PFSK-1 (cell line): ENCODE results near the gene CDK5R2.

ENCODE experiments used
- FOXP2 ChIP-seq: optimal IDR thresholded peaks from 2 replicates; pipeline ENCODE3; 2011; ENCODE audit warnings: borderline replicate concordance, control low read depth, inconsistent platforms; ENCODE audit not compliant: insufficient read depth; ENCODE audit errors: extremely low read length, extremely low read depth
- POLR2AphosphoS5 ChIP-seq: IDR thresholded peaks from 2 replicates; pipeline ENCODE4 v1.6.1; 2012; ENCODE audit warnings: low read depth, mild to moderate bottlenecking, control low read depth, low read length, moderate library complexity
- REST ChIP-seq, 2 experiments: IDR thresholded peaks; 2 replicates each; pipeline versions ENCODE4 v1.6.1 to v1.8.0; 2011 to 2012; ENCODE audit warnings: low read depth in 2 of 2, low read length in 2 of 2, control low read depth in 1 of 2, inconsistent platforms in 1 of 2, mild to moderate bottlenecking in 1 of 2, moderate library complexity in 1 of 2; ENCODE audit not compliant: insufficient read depth in 1 of 2
- SIN3A ChIP-seq: IDR thresholded peaks from 2 replicates; pipeline ENCODE4 v1.6.1; 2012; ENCODE audit warnings: mild to moderate bottlenecking, low read length, moderate library complexity, borderline replicate concordance; ENCODE audit not compliant: insufficient read depth
- TAF1 ChIP-seq: IDR thresholded peaks from 2 replicates; pipeline ENCODE4 v1.6.1; 2012; ENCODE audit warnings: low read length, control low read depth, borderline replicate concordance; ENCODE audit not compliant: insufficient read depth

Gene CDK5R2

GRCh38 chr2:218988164-218988563 lies 28.7 kb downstream of the CDK5R2 start:
- no peak for TF ChIP-seq TAF1

- TF ChIP-seq SIN3A (no peak), POLR2AphosphoS5 (no peak), TAF1 (no peak), REST (IDR thresholded peaks at IDR 0.05; ENCODE audit: insufficient read depth in 1 of 2, low read depth in 2 of 2, low read length in 2 of 2) (no peak), FOXP2 (no peak)
Measured at GRCh38 chr2:218988650-218989049, 29.2 kb downstream of the CDK5R2 start.

DNA sequence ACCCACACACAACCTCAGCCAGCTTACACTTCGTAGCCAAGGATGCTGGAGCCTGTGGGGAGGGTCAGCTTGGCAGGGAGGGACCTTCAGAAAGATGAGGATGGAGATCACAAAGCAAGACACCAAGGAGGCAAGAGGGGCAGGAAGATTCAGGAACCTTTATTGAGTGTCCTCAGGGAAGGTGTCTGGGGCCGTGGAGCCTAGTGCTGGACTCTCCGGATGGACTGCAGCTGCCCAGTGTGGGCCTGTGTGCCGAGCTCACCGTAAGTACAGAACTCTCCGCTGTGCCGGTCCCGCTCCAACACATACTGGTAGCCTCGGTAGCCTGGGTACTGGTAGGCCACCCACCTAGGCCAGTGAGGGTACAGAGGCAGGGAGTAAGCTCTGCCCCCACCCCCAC lies 30.6 kb downstream of the CDK5R2 start:
- TF ChIP-seq FOXP2 (no peak), POLR2AphosphoS5 (no peak), REST (IDR thresholded peaks at IDR 0.05; ENCODE audit: insufficient read depth in 1 of 2, low read depth in 2 of 2, low read length in 2 of 2) (no peak), TAF1 (no peak), SIN3A (no peak)

DNA sequence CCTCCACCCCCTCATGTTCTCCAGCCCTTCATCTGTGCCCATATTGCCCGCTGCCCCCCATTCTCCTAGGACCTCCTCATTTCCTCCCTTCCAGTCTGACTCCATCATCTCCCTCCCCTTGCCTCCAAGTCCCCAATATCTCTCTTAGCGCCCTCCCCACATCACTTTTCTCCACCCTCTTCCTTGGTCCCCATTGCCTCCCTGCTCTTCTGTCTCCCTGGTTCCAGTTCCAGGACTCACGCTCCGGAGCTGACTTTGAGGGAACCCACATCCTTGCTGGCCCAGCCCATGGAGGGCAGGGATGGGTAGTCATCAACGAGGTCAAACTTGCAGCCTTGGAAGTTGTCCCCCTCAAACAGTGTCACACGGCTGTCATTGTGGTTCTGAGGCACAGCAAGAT lies 31.1 kb downstream of the CDK5R2 start:
- TF ChIP-seq POLR2AphosphoS5 (no peak), FOXP2 (no peak), REST (IDR thresholded peaks at IDR 0.05; ENCODE audit: insufficient read depth in 1 of 2, low read depth in 2 of 2, low read length in 2 of 2) (no peak), TAF1 (no peak), SIN3A (no peak)

DNA sequence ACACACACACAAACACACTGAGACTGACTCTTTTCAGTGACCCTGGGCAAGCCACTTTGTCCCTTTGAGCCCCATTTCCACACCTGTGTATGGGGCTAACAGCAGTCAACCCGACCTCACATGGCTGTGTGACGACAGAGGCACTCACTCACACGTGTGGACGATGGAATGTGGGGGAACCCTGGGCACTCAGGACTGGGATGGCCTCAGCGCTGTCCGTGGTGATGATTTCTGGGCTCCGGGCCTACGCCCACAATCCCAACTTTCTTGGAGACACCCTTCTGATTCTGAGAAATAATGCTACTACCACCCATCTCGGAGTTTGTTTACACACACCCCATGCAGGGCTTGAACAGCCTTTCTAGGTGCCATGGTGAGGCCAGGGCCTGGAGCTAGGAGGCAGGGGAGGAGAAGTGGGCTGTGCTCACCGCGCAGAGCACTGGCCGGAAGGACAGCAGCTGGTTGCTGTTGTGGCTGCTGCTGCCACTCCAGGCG lies 32.3 kb downstream of the CDK5R2 start:
- peak; percentile 82 to 90 for TF ChIP-seq REST (IDR thresholded peaks at IDR 0.05; ENCODE audit: insufficient read depth in 1 of 2, low read depth in 2 of 2, low read length in 2 of 2)
- no peak for TF ChIP-seq SIN3A

- no peak for TF ChIP-seq POLR2AphosphoS5
Measured at GRCh38 chr2:218992196-218992595, 32.7 kb downstream of the CDK5R2 start.
